Measurements from ENCODE around the gene BAIAP2.

The BAIAP2 gene

GRCh38 chr17:81102869-81103268 lies 67.9 kb downstream of the BAIAP2 start:
- DNase-seq (ENCODE audit: low read depth in 1 of 2, low spot score in 1 of 2) = no peak

DNA sequence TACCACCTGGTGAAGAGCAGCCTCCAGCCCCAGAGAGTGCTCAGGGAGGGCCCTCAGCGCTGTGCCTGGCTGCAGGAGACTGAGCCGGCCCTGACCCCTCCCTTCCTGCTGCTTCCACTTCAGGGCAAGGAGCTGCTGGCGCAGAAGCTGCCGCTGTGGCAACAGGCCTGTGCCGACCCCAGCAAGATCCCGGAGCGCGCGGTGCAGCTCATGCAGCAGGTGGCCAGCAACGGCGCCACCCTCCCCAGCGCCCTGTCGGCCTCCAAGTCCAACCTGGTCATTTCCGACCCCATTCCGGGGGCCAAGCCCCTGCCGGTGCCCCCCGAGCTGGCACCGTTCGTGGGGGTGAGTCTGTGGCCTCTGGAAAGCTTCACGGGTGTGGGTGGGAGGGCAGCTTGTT lies 68.4 kb downstream of the BAIAP2 start:
- DNase-seq (ENCODE audit: low read depth in 1 of 2, low spot score in 1 of 2) = no peak

- DNase-seq (ENCODE audit: low read depth in 1 of 2, low spot score in 1 of 2) = no peak
Measured at GRCh38 chr17:81106716-81107115, 71.8 kb downstream of the BAIAP2 start.

GRCh38 chr17:81108220-81108619 lies 73.3 kb downstream of the BAIAP2 start:
- DNase-seq (ENCODE audit: low read depth in 1 of 2, low spot score in 1 of 2) = no peak

DNA sequence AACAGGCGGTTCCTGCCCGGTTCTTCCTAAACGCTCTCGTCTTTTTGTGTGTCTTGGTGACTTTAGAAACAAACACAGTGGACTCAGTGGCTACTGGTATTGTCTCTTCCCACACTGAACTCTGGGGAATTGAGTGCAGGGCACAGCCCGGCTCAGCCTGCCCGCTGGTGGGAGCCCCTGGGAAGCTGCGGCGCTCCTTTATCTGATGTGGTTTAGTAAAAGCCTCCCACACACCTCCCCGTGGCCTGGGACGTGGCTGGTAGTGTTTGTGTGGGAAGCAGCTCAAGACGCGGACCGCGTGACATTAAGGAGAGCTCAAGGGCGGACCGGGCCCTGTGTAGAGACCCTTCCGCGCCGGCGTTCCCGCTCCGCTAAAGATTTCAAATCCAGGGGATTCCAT lies 75.0 kb downstream of the BAIAP2 start:
- DNase-seq (ENCODE audit: low read depth in 1 of 2, low spot score in 1 of 2) = no peak

- no peak for DNase-seq (ENCODE audit: low read depth in 1 of 2, low spot score in 1 of 2)
Measured at GRCh38 chr17:81110488-81111040, 75.6 kb downstream of the BAIAP2 start.

GRCh38 chr17:81111066-81111465 lies 76.1 kb downstream of the BAIAP2 start:
- DNase-seq (ENCODE audit: low read depth in 1 of 2, low spot score in 1 of 2) = no peak

GRCh38 chr17:81112450-81112849 lies 77.5 kb downstream of the BAIAP2 start:
- DNase-seq (ENCODE audit: low read depth in 1 of 2, low spot score in 1 of 2) = no peak

- no peak for DNase-seq (ENCODE audit: low read depth in 1 of 2, low spot score in 1 of 2)
Measured at GRCh38 chr17:81113158-81113724, 78.3 kb downstream of the BAIAP2 start.

GRCh38 chr17:81114351-81115093 lies 79.6 kb downstream of the BAIAP2 start:
- no peak for DNase-seq (ENCODE audit: low read depth in 1 of 2, low spot score in 1 of 2)

GRCh38 chr17:81115219-81115618 lies 80.3 kb downstream of the BAIAP2 start:
- DNase-seq (ENCODE audit: low read depth in 1 of 2, low spot score in 1 of 2) = no peak

GRCh38 chr17:81115749-81116464 lies 81.0 kb downstream of the BAIAP2 start:
- no peak for DNase-seq (ENCODE audit: low read depth in 1 of 2, low spot score in 1 of 2)

DNA sequence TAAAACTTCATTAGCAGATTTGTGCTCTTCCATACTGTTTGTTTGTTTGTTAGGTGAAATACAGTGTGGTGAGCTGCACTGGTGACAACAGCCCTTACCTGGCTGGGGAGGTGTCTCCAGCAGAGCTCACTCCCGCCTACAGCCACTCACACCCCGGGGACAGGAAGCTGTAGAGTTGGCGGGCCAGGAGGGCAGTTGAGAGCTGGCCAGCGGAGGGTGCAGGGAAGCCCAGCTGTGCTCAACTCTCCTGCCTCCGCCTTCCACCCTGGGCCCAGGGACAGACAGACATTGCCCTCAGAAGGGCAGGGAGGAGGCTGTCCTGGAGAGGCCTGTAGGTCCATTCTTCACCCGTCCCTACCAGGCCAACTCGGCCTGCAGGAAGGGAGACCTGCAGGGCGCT lies 81.8 kb downstream of the BAIAP2 start:
- DNase-seq (ENCODE audit: low read depth in 1 of 2, low spot score in 1 of 2) = no peak

DNA sequence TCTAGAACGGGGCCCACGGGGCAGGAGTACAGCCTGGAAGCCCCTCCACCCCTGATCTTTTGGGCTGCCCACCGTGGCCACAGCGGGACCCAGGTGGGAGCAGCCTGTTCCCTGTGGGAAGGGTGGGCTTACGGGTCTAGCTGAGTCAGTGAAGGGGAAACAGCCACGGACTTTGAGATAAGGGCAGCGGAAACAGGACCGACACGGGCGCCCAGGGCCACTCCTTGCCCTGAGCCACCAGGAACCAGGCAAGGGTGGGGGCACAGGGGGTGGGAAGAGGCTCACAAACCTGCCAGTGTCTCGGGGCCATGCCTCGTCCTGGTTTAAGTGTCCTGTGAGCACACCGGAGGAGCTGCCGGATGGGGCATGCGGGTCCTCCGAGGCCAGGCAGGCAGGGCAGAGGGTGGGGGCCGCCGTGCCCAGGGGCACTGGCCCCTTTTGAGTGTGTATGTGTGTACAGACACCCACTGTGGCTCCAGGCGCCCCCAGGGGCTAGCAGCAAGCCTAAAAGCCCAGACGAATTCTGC lies 82.8 kb downstream of the BAIAP2 start:
- no peak for DNase-seq (ENCODE audit: low read depth in 1 of 2, low spot score in 1 of 2)

GRCh38 chr17:81118308-81119221 lies 83.6 kb downstream of the BAIAP2 start:
- DNase-seq (ENCODE audit: low read depth in 1 of 2, low spot score in 1 of 2) = no peak

- DNase-seq (ENCODE audit: low read depth in 1 of 2, low spot score in 1 of 2) = peak; percentile 70 to 76
Measured at GRCh38 chr17:81119223-81120148, 84.5 kb downstream of the BAIAP2 start.

GRCh38 chr17:81120149-81120484 lies 85.2 kb downstream of the BAIAP2 start:
- DNase-seq (ENCODE audit: low read depth in 1 of 2, low spot score in 1 of 2) = no peak

- no peak for DNase-seq (ENCODE audit: low read depth in 1 of 2, low spot score in 1 of 2)
Measured at GRCh38 chr17:81120695-81121621, 86.0 kb downstream of the BAIAP2 start.

All from activated CD4-positive, alpha-beta T cell treated with anti-CD3 and anti-CD28 coated beads, Interleukin-2, amount 50 U/mL, for 24 hours (primary cell).